GM19035 (cell line): ENCODE results near the gene SERPINB4.

Experiments used
- ATAC-seq: cut with Tn5 transposase; IDR thresholded peaks from one replicate; pipeline ENCODE4 v1.9.1; 2021; ENCODE audit not compliant: unreplicated experiment

Gene SERPINB4

GRCh38 chr18:63627819-63628218, 16.2 kb downstream of the SERPINB4 start:
- ATAC-seq: no peak

GRCh38 chr18:63626431-63626830, 17.6 kb downstream of the SERPINB4 start:
- ATAC-seq: no peak

DNA sequence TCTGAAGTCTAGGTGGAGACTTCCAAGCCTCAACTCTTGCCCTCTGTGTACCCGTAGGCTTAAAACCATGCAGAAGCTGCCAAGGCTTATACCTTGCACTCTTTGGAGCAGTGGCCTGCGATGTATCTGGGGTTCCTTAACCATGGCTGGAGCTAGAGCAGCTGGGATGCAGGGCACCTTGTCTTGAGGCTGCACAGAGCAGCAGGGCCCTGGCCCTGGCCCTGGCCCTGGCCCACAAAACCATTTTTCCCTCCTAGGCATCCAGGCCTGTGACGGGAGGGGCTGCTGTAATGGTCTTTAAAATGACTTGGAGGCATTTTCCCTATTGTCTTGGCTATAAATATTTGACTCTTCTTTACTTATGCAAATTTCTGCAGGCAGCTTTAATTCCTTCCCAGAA, 19.2 kb downstream of the SERPINB4 start:
- no peak for ATAC-seq

DNA sequence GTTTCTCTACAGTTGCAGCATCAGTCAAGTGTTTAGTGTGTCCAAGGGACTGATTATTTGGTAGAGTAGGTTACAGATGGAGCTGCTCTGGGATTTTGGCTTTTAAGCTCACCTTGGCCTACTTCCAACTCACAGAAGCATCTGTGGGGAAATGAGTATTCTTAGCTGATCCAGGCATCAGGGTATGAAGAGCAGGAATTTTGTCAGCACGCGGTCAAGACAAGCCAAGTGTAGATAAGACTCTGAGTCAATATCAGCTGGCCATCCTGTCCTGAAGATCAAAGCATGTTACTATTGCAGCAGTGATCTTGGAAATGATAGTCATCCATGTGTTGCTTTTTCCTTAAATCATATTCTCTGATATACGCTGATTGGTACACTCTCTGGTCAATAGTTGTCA, 24.4 kb downstream of the SERPINB4 start:
- no peak for ATAC-seq

- ATAC-seq: no peak
These were observed 26.2 kb downstream of the SERPINB4 start for GRCh38 chr18:63617915-63618234.

- peak; percentile 82 for ATAC-seq
These were observed 26.8 kb downstream of the SERPINB4 start for GRCh38 chr18:63617049-63617914.

DNA sequence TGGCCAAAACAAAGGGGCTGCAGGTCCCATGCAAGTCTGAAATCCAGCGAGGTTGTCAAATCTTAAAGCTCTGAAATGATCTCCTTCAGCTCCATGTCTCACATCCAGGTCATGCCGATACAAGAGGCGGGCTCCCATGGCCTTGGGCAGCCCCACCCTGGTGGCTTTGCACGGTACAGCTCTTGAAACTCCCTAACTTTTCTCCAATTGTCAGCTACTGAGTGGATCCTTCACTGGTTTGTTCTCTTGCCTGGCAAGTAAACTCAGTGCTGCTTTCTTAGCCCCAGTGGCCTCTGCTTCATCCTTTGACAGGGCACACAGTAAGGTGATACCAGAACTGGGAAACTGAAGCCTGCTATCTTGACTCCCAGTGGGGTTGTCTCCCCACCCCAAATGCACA, 30.6 kb downstream of the SERPINB4 start:
- no peak for ATAC-seq

DNA sequence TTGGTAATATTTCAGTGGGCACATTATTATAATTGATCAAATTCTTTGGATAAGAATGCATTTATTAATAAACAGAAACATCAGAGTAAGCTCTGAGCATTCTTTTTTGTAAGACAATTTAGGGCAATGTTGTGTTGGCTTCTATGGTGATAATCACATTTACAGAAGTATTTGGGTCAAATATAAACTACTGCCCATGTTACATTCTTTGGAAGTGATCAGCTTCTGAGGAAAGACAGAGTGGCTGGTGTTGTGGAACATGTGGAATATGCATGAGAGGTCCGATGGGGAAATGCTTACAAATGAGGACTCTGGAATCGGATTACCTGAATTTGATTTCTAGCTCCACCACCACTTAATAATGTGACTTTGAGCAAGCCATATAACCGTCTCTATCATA, 37.5 kb downstream of the SERPINB4 start:
- no peak for ATAC-seq

GRCh38 chr18:63604791-63605567, 39.1 kb downstream of the SERPINB4 start:
- no peak for ATAC-seq

DNA sequence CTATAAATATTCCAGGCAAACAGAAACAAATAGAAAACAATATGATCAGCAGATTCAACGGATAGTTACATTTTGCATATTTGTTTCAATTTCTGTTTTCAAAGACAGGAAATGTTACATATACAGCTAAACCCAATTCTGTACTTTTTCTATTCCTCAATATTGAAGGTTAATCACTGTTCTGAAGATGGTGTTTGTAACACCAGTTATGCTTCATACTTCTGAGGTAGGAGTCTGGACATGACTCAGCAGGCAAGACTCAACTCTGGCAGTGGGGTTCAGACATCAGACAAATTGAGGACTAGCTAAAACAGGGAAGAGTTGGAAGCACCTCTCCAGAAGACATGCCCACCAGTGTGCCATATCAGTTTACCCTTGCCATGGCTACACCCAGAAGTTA, 40.3 kb downstream of the SERPINB4 start:
- peak; percentile 96 for ATAC-seq

DNA sequence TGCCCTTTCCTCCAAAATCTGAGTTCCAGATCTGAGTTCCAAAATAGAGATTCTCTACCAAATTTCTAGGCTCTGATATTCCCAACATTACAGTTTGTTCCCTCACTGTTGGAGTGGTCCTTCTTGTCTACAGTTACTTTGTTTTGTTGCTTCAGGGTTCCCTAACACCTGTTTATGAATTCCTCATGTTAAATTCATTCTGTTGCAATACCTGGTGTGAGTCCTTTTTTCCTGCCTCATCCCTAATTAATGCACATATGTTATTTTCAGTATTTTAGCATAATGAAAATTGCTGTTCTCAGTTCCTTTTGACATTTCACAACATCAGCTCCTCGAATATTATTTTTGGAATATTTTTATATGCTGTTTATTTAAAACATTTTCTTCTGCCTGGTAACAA, 40.7 kb downstream of the SERPINB4 start:
- ATAC-seq: no peak

DNA sequence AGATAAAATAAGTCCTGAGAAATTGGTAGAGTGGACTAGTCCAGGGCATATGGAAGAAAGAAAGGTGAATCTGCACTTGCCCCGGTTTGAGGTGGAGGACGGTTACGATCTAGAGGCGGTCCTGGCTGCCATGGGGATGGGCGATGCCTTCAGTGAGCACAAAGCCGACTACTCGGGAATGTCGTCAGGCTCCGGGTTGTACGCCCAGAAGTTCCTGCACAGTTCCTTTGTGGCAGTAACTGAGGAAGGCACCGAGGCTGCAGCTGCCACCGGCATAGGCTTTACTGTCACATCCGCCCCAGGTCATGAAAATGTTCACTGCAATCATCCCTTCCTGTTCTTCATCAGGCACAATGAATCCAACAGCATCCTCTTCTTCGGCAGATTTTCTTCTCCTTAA, 47.1 kb downstream of the SERPINB4 start:
- ATAC-seq: no peak

DNA sequence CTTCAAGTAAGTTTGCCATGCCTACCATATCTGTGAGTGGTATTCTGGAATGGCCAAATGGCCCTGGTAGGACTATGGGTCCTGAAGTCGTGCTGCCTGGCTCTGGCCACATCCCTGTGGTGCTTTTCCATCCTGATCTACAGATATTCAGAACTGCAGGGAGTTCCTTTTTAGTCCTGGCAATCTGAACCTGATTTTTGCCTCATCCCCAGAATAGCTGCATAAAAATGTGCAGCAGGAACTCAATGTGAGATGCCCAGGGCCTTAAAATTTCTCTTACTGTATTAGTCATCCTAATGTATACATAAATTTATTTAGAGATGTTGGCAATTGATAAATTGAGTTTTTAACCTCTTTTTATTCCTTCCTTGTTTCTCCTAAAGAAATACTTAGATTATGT, 51.6 kb downstream of the SERPINB4 start:
- no peak for ATAC-seq

- ATAC-seq: no peak
These were observed 52.3 kb downstream of the SERPINB4 start for GRCh38 chr18:63591725-63592124.

DNA sequence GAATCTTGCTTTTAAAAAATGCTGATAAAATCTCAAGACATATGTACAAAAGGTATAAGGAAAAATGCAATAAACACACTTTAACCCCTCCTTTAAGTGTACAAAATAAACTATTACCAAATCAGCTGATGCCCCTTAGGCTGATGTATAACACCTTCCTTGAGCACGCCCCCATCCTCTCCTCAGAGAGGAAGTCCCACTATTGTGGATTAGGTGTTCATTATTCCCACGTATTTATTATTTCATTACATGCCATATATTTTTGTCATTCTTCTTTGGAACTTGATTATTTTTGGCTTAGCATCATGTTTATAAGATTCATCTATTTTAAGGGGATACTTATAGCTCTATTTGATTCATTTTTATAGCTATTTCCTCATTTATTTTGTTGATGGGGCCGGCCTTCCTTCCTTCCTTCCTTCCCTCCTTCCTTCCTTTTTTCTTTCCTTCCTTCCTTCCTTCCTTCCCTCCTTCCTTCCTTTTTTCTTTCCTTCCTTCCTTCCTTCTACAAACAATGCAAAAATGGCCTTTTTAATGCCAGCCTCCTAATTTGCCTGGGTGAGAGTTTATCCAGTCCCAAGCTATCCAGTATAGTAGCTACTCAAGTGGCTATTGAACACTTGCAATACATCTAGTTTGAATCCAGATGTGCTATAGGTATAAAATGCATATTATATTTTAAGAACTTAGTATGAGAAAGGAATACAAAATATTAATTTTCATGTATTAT, 52.9 kb downstream of the SERPINB4 start:
- no peak for ATAC-seq

DNA sequence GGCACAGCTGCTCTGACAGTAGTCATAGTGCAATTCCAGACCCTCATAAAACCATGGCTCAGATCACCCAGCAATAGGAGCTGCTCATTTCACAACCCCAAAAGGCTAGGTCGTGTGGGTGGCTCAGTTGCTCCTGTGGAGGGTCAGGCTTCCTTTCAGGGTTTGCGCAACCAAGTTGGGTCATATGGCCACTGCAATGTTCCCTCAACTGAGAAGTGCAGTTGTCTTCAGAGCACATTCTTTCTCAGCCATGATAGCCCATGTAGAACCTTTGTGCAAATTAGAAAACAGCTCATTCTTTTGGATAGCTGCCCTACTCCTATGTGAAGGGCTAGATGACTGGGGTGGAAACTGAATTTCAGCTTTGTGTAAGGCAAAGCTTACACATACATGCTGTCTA, 53.7 kb downstream of the SERPINB4 start:
- ATAC-seq: no peak

DNA sequence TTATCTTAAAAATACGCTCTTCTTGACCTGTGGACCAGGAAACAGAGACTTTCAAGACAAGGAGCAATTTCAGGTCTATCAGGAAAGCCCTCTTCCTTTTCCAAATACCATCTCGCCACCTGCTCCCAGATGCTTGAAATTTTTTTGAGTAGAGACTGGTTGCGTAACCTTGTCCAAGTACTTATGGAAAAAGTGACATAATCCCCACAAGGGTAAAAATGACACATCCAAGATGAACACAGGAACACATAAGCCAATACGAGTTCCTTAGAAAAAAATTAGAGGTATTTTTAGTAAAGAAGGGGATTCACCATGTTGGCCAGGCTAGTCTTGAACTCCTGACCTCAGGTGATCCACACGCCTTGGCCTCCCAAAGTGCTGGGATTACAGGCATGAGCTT, 55.1 kb downstream of the SERPINB4 start:
- no peak for ATAC-seq
